ENCODE data around the gene ANXA2R.

ANXA2R gene

GRCh38 chr5:43051684-43052083 is 11.6 kb upstream of the ANXA2R start:
- Histone ChIP-seq H4K20me1 (no peaks in the 10 kb centered on the region), H3K27ac (no peak overlapping the region), H3K36me3 (peaks cover 29% of the 10 kb centered on the region), H3K27me3 (no peaks in the 10 kb centered on the region), H3K4me3 (no peak overlapping the region), H3K9me3 (peaks cover 20% of the 10 kb centered on the region), H3K4me2 (no peak overlapping the region), H3K9ac (no peak overlapping the region), H3K4me1 (peaks cover 9% of the 10 kb centered on the region)
- TF ChIP-seq Cebpa-rat (IDR thresholded peaks at IDR 0.05) = no peak

- Histone ChIP-seq H3K4me3 (no peak overlapping the region), H3K27me3 (no peaks in the 10 kb centered on the region), H3K36me3 (peaks cover 29% of the 10 kb centered on the region), H3K9me3 (peaks cover 20% of the 10 kb centered on the region), H4K20me1 (no peaks in the 10 kb centered on the region), H3K4me2 (peak overlapping the region; percentile 15; the same call in 1 of the 2 replicates), H3K27ac (no peak overlapping the region), H3K9ac (peak overlapping the region; percentile 10; the same call in 1 of the 2 replicates), H3K4me1 (peaks cover 9% of the 10 kb centered on the region)
- no peak for TF ChIP-seq Cebpa-rat (IDR thresholded peaks at IDR 0.05)
Observed at GRCh38 chr5:43050384-43050783, 10.3 kb upstream of the ANXA2R start.

GRCh38 chr5:43049236-43049635 is 9.1 kb upstream of the ANXA2R start:
- no peak overlapping the region for H3K4me2 ChIP-seq
- H3K27ac ChIP-seq = no peak overlapping the region

GRCh38 chr5:43046474-43046873 is 6.4 kb upstream of the ANXA2R start:
- Histone ChIP-seq H3K36me3 (peaks cover 17% of the 10 kb centered on the region; the same call in 1 of the 2 replicates), H4K20me1 (peaks cover 10% of the 10 kb centered on the region), H3K4me1 (peaks cover 21% of the 10 kb centered on the region), H3K27ac (no peak overlapping the region), H3K9ac (no peak overlapping the region), H3K4me3 (no peak overlapping the region), H3K4me2 (no peak overlapping the region), H3K9me3 (peaks cover 8% of the 10 kb centered on the region), H3K27me3 (no peaks in the 10 kb centered on the region)
- TF ChIP-seq Cebpa-rat (IDR thresholded peaks at IDR 0.05) = no peak

More at GRCh38 chr5:43049236-43049635, 9.1 kb upstream of the ANXA2R start:
- no peaks in the 10 kb centered on the region for H3K27me3 ChIP-seq
- no peak for TF ChIP-seq Cebpa-rat (IDR thresholded peaks at IDR 0.05)
- peaks cover 18% of the 10 kb centered on the region for H3K4me1 ChIP-seq
- peaks cover 33% of the 10 kb centered on the region for H3K36me3 ChIP-seq
- H4K20me1 ChIP-seq = peaks cover 9% of the 10 kb centered on the region
- H3K4me3 ChIP-seq = no peak overlapping the region
- no peak overlapping the region for H3K9ac ChIP-seq
- peaks cover 12% of the 10 kb centered on the region for H3K9me3 ChIP-seq

- Histone ChIP-seq H3K9me3 (peaks cover 8% of the 10 kb centered on the region), H4K20me1 (peaks cover 10% of the 10 kb centered on the region), H3K4me2 (peak overlapping the region; percentile 46; the same call in 1 of the 2 replicates), H3K4me1 (peaks cover 17% of the 10 kb centered on the region), H3K9ac (no peak overlapping the region), H3K4me3 (no peak overlapping the region), H3K27me3 (no peaks in the 10 kb centered on the region), H3K27ac (no peak overlapping the region), H3K36me3 (peaks cover 11% of the 10 kb centered on the region; the same call in 1 of the 2 replicates)
- TF ChIP-seq Cebpa-rat (IDR thresholded peaks at IDR 0.05) = no peak
Observed at GRCh38 chr5:43045236-43045635, 5.1 kb upstream of the ANXA2R start.

GRCh38 chr5:43044181-43044914 is 4.2 kb upstream of the ANXA2R start:
- peak overlapping the region; percentile 46 for H3K4me2 ChIP-seq
- no peaks in the 10 kb centered on the region for H3K27me3 ChIP-seq
- no peak for TF ChIP-seq Cebpa-rat (IDR thresholded peaks at IDR 0.05)
- peaks cover 10% of the 10 kb centered on the region for H4K20me1 ChIP-seq
- peaks cover 5% of the 10 kb centered on the region for H3K9me3 ChIP-seq
- peaks cover 12% of the 10 kb centered on the region for H3K4me1 ChIP-seq
- H3K4me3 ChIP-seq = no peak overlapping the region
- H3K36me3 ChIP-seq = peaks cover 11% of the 10 kb centered on the region; the same call in 1 of the 2 replicates
- H3K9ac ChIP-seq = no peak overlapping the region
- no peak overlapping the region for H3K27ac ChIP-seq

- no peaks in the 10 kb centered on the region for H3K9me3 ChIP-seq
- H3K36me3 ChIP-seq = peaks cover 11% of the 10 kb centered on the region; the same call in 1 of the 2 replicates
- peak overlapping the region; percentile 86 for H3K9ac ChIP-seq
- TF ChIP-seq Cebpa-rat (IDR thresholded peaks at IDR 0.05) = no peak
- H3K27ac ChIP-seq = peak overlapping the region; percentile 92
- peaks cover 10% of the 10 kb centered on the region for H4K20me1 ChIP-seq
- no peaks in the 10 kb centered on the region for H3K27me3 ChIP-seq
- H3K4me2 ChIP-seq = peak overlapping the region; percentile 97
- peak overlapping the region; percentile 75 for H3K4me3 ChIP-seq
- H3K4me1 ChIP-seq = peaks cover 17% of the 10 kb centered on the region
Observed at GRCh38 chr5:43043400-43043756, 3.3 kb upstream of the ANXA2R start.

GRCh38 chr5:43042626-43043399 is 2.7 kb upstream of the ANXA2R start:
- H3K27ac ChIP-seq = peak overlapping the region; percentile 92
- H3K27me3 ChIP-seq = no peaks in the 10 kb centered on the region
- H3K9me3 ChIP-seq = no peaks in the 10 kb centered on the region
- H3K36me3 ChIP-seq = peaks cover 11% of the 10 kb centered on the region; the same call in 1 of the 2 replicates
- H3K9ac ChIP-seq = peak overlapping the region; percentile 86
- H3K4me2 ChIP-seq = peak overlapping the region; percentile 97
- peaks cover 23% of the 10 kb centered on the region for H3K4me1 ChIP-seq
- H4K20me1 ChIP-seq = peaks cover 10% of the 10 kb centered on the region
- TF ChIP-seq Cebpa-rat (IDR thresholded peaks at IDR 0.05) = peak; percentile 65; the same call in 1 of the 2 replicates
- peak overlapping the region; percentile 75 for H3K4me3 ChIP-seq

- TF ChIP-seq Cebpa-rat (IDR thresholded peaks at IDR 0.05) = no peak
- H3K4me2 ChIP-seq = peak overlapping the region; percentile 97
- peaks cover 10% of the 10 kb centered on the region for H4K20me1 ChIP-seq
- H3K4me1 ChIP-seq = peaks cover 29% of the 10 kb centered on the region
- peak overlapping the region; percentile 75 for H3K4me3 ChIP-seq
- peak overlapping the region; percentile 92 for H3K27ac ChIP-seq
- peaks cover 11% of the 10 kb centered on the region; the same call in 1 of the 2 replicates for H3K36me3 ChIP-seq
- peak overlapping the region; percentile 86 for H3K9ac ChIP-seq
- no peaks in the 10 kb centered on the region for H3K9me3 ChIP-seq
- no peaks in the 10 kb centered on the region for H3K27me3 ChIP-seq
Observed at GRCh38 chr5:43042176-43042625, 2.1 kb upstream of the ANXA2R start.

All from BLaER1 (cell line).